Fibroblast of mammary gland (primary cell): Measurements from ENCODE around the gene KLHL29.
A peak's percentile ranks its signal among the peaks of the same experiment; 100 is the strongest.

ENCODE experiments used
- DNase-seq: peaks from one replicate; pipeline ENCODE4 v3.0.0-alpha.2; 2010; ENCODE audit warnings: low read depth
- H3K4me3 ChIP-seq: 2 replicates; pipeline ENCODE4 v1.5.1; 2011; ENCODE audit warnings: low read depth, mild to moderate bottlenecking, low read length, moderate library complexity; ENCODE audit not compliant: control insufficient read depth
- TF ChIP-seq, protein P1 (sequence below): conservative IDR thresholded peaks from 2 replicates; pipeline ENCODE4 v1.5.1; 2011; ENCODE audit warnings: low read depth, low read length, inconsistent platforms; ENCODE audit not compliant: control insufficient read depth, insufficient read depth

The KLHL29 gene

GRCh38 chr2:23379220-23379695 lies 5.7 kb upstream of the KLHL29 start:
- TF ChIP-seq, protein P1, sequence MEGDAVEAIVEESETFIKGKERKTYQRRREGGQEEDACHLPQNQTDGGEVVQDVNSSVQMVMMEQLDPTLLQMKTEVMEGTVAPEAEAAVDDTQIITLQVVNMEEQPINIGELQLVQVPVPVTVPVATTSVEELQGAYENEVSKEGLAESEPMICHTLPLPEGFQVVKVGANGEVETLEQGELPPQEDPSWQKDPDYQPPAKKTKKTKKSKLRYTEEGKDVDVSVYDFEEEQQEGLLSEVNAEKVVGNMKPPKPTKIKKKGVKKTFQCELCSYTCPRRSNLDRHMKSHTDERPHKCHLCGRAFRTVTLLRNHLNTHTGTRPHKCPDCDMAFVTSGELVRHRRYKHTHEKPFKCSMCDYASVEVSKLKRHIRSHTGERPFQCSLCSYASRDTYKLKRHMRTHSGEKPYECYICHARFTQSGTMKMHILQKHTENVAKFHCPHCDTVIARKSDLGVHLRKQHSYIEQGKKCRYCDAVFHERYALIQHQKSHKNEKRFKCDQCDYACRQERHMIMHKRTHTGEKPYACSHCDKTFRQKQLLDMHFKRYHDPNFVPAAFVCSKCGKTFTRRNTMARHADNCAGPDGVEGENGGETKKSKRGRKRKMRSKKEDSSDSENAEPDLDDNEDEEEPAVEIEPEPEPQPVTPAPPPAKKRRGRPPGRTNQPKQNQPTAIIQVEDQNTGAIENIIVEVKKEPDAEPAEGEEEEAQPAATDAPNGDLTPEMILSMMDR, result no peak
- DNase-seq, result no peak
- H3K4me3 ChIP-seq, result no peak overlapping the region

DNA sequence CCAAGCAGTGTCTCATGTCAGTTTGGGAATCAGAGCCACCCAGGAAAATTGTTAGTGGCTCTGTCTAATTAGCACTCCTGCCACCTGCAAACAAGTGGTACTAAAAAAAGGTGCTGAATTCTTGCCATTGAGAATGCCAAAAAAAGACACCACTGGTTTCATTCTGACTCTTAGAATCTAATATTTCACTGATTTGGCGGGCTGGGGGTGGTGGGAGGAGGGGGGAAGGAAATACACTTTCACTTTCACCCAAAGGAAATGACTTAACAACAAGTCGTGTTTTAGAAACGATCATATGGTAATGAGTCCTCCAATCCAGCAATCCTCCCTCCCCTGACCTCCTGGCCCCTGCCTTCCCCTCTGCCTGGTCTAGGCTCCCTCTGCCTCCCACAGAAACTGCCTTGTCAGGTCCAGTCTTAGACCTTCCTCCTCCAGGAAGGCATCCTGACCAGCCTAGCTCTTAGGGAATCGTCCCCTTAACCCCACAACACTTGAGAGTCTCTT lies 4.4 kb upstream of the KLHL29 start:
- TF ChIP-seq, protein P1, result no peak
- DNase-seq, result no peak
- H3K4me3 ChIP-seq, result no peak overlapping the region

GRCh38 chr2:23381084-23381483 lies 3.9 kb upstream of the KLHL29 start:
- H3K4me3 ChIP-seq, result no peak overlapping the region
- TF ChIP-seq, protein P1, result no peak
- DNase-seq, result peak; percentile 79

DNA sequence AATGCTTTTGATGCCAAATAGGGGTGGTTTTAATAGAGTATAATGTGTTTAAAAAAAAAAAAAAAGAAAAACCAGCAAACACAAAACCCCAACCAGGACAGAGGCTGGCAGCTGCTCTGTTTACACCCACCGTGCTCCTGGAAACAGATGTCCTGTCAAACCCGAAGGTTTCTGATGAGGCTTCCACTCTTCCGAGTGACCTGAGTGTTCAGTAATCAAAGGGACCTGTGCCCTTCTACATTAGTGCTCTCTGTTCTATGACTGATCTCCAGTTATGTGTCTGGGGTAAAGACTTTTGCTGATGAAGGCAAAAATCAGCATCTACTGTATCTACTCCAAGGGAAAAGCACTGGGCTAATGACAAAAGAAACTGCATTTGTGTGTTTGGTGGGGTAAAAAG lies 3.5 kb upstream of the KLHL29 start:
- TF ChIP-seq, protein P1, result no peak
- H3K4me3 ChIP-seq, result no peak overlapping the region
- no peak for DNase-seq

DNA sequence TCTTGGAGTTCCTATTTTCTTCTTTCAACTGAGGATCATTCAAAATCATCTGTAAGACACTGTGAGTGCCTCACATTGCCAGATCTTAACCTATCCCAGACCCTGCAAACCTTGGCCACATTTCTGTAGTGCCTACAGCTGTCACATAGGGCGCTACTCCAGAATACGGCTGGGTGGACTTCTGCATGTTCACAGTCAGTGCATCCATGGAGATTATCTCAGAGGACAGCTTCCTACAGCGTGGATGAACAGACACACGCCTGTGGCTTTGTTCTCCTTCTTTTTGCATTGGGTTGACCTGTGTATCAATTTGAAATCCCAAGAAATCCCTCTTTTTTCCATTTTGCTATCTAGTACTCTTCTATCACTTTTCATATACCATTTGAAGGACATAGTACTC lies 1.9 kb upstream of the KLHL29 start:
- H3K4me3 ChIP-seq, result no peak overlapping the region
- no peak for DNase-seq
- TF ChIP-seq, protein P1, result no peak

DNA sequence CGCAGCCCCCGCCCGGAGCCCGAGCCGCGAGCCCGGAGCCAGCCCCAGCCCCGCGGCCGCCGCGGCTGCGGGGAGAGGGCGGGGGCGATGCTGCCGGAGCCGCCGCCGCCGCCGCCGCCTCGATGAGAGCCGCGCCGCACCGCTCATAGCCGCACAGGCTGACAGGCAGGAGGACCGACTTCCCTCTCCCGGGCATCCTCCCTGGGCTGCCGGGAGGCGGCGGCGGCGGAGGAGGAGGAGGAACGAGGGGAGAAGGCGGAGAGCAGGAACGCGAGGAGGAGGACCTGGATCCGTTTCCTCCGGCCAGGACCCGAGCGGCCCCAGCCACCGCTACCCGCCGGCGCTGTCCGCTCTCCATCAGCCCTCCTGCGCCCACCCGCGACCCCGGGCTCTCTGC lies 370 bp downstream of the KLHL29 start:
- peak overlapping the region; percentile 58 for H3K4me3 ChIP-seq
- TF ChIP-seq, protein P1, result no peak
- no peak for DNase-seq
